Glomerular visceral epithelial cell (primary cell): ENCODE measurements around the gene TMED9.
A peak's percentile ranks its signal among the peaks of the same experiment; 100 is the strongest.
"Not testable (repeated sequence)": the region's sequence is repeated elsewhere in the genome, so short reads cannot be mapped to it uniquely, and the experiment has no call there.

ENCODE experiments used
- DNase-seq: peaks from one replicate; pipeline ENCODE4 v3.0.0-alpha.2; 2016; ENCODE audit errors: extremely low spot score

Gene TMED9

DNA sequence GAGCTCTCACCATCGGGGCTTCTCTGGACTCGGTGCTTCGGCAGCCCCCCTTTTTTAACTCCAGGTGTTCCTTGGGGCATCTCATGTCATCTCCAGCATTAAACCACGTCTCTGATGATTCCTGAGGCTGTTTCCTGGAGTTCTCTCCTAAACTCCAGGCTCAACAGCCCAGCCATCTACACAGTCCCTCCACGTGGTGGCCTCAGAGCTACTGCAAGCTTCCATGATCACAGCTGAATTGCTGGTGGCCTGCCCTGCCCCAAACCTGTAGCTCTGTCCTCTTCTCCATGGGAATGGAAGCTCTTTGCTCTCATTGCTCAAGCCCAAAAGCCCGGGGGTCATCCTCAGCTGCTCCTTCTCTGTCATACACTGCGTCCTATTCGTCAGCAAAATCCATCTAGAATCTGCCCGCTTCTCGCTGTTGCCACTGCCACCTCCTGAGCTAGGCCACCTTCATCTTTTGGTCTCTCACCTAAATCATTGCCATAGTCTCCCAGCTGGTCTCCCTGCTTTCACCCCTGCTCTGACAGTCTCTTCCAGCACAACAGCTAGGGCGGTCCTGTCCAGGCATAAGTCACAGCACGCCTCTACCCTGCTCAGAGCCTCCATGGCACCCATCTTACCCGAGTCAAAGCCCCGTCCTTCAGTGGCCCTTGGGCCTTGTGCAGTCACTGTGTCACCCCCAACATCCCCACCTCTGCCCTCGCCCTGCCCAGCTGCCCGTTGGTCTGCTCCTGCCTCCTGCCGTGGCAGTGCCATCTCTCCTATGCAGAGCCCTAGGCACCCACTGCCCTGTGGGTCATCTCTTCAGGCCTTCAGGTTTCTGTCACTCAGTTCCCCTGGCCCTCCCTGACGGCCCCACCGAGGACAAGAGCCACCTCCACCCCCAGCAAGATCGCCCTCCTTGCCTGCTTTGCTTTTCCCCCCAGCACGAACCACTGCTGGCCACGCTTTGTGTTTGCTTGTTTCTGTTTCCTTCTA is 14.4 kb downstream of the TMED9 start:
- no peak for DNase-seq

DNA sequence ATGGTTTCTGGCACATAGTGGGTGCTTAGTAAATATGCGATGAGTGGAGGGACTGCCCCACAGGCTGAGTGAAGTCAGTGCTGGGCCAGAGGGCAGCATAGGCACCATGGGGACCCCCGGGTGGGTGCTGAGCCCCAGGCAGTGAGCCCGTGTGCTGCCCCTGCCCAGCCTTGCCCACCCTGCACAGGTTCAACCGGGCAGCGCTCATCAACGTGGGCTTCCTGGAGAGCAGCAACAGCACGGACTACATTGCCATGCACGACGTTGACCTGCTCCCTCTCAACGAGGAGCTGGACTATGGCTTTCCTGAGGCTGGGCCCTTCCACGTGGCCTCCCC is 15.1 kb downstream of the TMED9 start:
- no peak for DNase-seq

DNA sequence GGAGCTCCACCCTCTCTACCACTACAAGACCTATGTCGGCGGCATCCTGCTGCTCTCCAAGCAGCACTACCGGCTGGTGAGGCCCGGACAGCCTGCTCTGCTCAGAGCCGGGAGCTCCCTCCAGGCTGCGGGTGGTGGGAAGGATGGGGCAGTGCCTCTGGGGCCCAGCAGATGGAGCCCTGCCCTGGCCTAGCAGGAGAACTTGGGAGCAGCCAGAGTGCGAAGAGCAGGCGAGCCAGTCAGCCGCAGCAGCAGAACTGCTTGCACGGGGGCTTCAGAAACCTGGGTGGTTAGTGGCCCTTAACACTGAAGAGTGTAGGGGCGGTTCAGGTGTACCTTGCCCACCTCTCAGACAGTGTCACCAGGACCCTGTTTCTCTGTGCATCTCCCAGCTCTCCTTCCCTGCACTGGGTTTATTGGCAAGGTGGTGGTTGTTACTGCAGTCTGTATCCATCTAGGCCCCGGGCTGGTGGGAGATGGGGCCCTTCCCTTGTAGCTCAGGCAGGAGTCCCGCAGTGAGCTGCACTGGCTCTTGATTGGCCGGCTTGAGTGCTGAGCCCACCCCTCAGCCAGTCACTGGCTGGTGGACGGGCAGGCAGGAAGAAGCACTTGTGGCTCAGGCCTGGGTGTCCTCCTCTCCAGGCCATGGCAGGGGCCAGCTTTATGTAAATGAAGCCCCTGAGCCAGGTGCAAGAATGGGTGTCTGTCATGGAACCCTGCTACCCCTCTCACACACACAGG is 15.6 kb downstream of the TMED9 start:
- DNase-seq: peak; percentile 84

DNA sequence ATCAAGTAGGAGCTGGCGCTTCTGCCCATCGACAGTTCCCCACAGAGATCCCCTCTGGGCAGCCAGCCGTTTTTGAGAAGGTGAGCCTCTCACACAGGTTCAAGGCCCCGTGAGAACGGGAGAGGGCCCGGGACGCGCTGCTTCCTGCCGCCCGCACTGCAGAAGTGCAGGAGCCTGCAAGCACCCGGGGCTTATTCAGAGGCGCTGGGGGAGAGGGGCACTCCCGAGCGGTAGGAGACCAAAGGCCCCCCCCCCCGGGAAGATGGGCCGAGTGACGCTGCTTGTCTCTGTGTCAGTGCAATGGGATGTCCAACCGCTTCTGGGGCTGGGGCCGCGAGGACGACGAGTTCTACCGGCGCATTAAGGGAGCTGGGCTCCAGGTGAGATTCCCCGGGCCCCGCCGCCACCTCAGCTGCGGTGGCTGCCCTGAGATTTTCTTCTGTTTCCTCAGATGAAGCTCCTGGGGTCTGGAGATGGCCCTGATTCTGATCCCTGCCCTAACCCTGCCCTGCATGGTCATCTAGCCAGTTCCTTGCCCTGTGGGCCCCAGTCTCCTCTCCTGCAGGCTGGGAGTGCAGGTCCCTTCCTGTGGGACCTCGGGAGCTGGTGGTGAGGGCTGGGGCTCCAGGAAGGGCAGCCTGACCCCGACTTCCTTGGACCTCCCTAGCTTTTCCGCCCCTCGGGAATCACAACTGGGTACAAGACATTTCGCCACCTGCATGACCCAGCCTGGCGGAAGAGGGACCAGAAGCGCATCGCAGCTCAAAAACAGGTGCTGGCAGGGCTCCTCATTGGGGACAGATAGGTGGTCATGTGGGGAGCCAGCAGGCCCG is 16.5 kb downstream of the TMED9 start:
- no peak for DNase-seq

DNA sequence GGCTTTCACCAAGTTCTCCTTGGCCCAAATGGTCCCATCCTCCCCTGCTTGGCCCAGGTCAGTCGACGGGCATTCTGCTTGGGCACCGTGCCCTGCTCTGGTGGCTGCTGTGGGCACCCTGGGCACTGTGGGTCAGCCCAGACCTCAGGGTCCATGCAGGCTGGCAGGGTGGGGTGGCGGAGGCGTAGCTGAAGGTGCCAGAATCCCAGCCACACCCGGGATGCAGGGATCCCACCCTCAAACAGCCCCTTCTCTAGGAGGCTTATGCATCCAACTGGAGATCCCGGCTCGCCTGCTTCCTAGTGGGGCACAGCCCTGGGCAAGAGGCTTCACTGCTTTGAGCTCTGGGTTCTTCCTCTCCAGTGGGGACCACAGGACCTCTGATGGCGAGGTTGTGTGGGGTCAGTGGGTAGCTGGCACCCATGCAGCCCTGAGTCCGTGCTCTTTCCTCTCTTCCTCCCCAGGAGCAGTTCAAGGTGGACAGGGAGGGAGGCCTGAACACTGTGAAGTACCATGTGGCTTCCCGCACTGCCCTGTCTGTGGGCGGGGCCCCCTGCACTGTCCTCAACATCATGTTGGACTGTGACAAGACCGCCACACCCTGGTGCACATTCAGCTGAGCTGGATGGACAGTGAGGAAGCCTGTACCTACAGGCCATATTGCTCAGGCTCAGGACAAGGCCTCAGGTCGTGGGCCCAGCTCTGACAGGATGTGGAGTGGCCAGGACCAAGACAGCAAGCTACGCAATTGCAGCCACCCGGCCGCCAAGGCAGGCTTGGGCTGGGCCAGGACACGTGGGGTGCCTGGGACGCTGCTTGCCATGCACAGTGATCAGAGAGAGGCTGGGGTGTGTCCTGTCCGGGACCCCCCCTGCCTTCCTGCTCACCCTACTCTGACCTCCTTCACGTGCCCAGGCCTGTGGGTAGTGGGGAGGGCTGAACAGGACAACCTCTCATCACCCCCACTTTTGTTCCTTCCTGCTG is 17.4 kb downstream of the TMED9 start:
- DNase-seq: no peak

DNA sequence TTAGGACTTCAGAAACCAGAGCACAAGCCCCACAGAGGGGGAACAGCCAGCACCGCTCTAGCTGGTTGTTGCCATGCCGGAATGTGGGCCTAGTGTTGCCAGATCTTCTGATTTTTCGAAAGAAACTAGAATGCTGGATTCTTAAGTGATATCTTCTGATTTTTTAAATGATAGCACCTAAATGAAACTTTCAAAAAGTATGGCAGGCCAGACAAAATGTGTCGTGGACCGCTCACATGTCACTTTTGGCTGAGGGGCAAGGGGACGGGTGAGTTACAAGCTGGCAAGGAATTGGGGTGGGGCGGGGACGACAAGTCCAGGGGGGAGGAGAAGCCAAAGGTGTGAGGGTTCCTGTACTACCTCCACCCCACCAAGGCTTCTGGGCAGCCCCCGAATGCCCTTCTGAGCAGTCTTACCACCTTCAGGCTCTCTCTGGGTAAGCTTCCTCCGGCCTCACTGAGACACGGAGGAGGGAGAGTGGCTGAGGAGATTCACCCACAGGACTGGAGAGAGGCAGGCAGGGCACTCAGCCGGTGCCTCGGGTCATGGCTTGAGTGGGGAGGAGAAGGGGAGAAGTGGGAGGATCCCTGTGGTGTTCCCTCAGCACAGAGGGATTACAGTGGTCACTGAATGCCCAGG is 18.2 kb downstream of the TMED9 start:
- no peak for DNase-seq

DNA sequence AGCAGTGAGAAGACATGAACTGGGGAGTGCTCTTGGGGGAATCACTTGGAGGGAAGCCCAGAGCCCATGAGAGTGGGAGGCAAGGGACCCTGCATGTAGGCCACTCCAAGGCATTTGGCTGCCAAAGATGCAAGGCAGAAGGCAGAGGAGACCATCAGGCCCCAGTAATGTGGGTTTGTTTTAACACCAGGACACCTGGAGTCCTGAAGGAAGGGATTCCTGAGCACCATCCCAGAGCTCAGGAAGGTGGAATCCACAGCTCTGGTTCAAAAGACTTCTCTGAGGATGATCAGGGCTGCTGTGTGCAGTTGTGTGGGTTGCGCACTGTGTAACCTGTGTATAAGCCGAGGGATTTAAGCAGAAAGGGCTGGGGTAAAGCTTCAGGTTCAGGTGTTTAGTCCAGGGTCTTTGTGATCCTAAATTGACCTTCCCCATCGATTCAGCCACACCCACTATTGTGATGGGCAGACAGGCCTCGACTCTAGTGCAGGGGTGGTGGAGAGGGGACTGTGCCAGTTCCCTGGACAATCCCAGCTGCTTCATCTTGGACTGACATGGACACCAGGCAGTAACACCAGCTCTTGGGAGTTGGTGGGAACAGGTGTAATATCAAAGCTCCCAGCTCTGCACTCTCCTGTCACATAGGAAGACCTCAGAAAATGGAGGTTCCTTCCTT is 18.9 kb downstream of the TMED9 start:
- no peak for DNase-seq

DNA sequence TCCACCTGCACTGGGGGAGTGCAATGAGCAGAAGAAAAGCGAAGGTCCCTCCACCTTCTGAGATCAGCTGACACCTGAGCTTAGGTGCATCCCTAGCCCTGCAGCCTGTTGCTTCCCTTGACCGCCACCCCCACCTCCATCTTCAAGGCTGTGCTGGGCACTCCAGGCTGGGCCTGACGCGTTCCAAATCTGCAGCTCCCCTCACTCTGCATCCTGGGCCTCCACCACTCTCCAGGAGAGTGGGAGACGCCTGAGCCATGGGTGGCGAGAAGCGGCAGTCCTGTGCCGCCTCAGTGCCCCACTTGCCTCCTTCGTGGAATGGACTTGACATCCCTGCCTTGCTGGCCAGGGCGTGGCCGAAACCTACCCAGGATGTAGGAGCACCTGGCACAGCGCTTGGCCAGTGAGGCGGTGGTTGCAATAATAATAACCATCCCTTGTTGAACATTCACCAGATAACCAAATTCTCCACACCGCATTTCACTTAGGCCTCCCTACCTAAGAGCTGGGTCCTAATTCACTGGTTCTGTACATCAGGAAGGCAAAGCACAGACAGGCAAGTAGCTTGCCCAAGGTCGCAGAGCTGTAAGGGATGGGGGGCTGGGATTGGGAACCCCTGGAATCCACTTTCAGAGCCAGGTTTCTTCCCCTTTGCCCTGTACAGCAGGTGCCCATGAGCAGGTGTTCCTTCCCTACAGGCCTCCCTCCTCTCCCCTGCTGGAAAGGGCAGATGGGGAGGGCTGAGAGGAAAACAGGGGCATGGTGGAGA is 19.6 kb downstream of the TMED9 start:
- no peak for DNase-seq

DNA sequence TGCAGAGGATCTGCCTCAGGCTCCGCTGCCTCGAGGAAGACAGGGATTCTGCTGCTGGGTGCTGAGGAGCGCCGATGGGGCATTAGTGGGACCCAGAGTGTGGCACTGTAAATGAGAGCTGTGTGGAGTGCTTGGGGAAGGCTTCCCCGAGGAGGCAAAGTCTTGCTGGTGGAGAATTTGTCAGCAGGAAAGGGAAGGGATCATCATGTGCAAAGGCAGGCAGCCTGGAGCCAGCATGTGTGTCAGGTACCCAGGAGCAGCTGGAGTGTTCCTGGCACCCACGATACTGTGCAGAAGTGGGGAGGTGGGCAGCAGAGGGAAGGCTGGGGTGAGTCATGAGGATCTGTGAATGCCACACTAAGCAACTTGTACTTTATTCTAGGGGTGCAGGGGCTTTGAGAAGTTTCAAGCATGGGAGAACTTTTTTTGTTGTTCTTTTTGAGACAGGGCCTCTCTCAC is 20.2 kb downstream of the TMED9 start:
- DNase-seq: no peak

DNA sequence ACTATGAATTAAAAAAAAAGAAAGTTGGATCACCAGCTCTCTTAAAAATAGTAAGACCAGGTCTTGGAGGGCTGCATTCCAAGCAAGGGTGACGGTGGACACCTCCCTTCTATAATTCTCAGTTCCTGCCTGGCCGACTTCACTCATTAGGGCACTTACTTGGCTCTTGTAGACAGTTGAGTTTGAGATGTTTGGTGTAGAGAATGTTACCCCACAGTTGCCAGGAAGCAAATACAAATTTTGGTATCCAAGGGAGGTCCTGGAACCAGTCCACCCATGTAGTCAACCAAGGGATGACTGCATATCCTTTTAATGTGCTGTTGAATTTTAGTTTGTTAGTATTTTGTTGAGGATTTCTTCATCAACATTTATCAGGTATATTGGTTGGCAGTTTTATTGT is 28.6 kb downstream of the TMED9 start:
- no peak for DNase-seq

DNA sequence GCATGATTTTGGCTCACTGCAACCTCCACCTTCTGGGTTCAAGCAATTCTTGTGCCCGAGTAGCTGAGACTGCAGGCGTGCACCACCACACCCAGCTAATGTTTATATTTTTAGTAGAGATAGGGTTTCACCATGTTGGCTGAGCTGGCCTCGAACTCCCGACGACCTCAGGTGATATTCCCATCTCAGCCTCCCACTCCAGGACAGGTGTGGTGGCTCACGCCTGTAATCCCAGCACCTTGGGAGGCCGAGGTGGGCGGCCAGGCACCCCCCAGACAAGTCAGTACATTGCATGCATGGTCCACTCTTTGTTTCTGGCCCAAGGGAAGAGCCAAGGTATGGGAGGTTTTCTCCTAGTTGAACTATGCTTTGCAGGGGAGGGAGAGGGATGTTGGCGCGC is 32.2 kb downstream of the TMED9 start:
- not testable (repeated sequence) for DNase-seq

DNA sequence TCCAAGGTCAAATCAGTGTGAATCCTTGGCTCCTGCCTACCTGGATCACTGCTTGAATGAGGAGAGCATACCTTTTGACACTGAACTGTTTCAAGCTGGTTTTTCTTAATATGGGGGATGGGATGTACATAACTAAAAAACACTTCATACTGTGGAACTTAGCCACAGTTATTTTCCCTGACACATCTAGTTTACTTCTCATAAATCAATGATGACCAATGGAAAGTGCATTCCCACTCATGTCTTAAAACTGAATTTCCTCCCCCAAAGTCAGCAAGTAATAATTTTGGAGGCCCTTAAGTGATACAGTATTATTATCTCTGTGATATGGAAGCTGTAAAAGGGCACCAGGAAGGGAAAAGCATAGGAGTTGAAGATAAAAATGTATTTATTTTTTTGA is 38.2 kb downstream of the TMED9 start:
- DNase-seq: not testable (repeated sequence)

DNA sequence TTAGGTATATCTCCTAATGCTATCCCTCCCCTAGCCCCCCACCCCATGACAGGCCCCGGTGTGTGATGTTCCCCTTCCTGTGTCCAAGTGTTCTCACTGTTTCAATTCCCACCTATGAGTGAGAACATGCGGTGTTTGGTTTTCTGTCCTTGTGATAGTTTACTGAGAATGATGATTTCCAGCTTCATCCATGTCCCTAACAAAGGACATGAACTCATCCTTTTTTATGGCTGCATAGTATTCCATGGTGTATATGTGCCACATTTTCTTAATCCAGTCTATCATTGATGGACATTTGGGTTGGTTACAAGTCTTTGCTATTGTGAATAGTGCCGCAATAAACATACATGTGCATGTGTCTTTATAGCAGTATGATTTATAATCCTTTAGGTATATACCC is 42.9 kb downstream of the TMED9 start:
- DNase-seq: not testable (repeated sequence)

DNA sequence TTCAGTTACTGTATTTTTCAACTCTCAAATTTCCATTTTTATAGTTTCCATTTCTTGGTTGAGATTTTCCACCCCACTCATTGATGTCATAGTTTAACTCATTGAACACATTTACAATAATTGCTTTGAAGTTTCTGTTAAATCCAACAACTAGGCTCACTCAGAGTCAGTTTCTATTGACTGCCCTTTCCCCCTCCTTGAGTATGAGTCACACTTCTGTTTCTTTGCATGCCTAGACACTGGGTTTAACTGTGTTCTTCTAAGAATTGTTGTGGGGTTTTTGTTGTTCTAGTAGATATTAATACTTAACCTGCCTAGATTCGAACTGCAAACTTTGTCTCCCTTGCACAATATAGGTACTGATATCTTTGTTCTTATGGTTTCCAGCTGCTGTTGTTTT is 53.5 kb downstream of the TMED9 start:
- not testable (repeated sequence) for DNase-seq
